PC-3 (cell line): Measurements from ENCODE around the gene UPF2. TPM values are rescaled to one million over a fixed set of nuclear protein-coding genes. Genes with fewer than 3 reads are reported as not detected.

Source experiments
- ATAC-seq: fragments of 200-7000 bp; cut with Tn5 transposase; 2 replicates; pipeline ENCODE4 v1.9.1; 2020; ENCODE audit warnings: mild to moderate bottlenecking, moderate library complexity
- BruUV-seq: library from RNA; stranded (reverse); fragments of 400-500 nt; replicated peaks from 2 replicates; lab custom pipeline; 2021; lab: Mats Ljungman, UMichigan
- CTCF ChIA-PET: fragments of 300-600 bp; sonication (Branson Sonifier 250); formaldehyde crosslinking; loops from one replicate; lab custom pipeline; 2022; ENCODE audit warnings: antibody characterized with exemption; lab: Charles Lee
- POLR2A ChIA-PET: fragments of 300-600 bp; sonication (Branson Sonifier 250); formaldehyde crosslinking; loops from one replicate; lab custom pipeline; 2022; ENCODE audit warnings: antibody characterized with exemption; ENCODE audit not compliant: unreplicated experiment; lab: Charles Lee
- DNase-seq: peaks from one replicate; pipeline ENCODE4 v3.0.0-alpha.2; 2015
- H2AFZ ChIP-seq: fragments of 300-600 bp; sonication (generic); 2 replicates; pipeline ENCODE4 v1.6.0; 2016; ENCODE audit warnings: antibody characterized with exemption, low read length
- H3F3A ChIP-seq: fragments of 300-600 bp; sonication (generic); one replicate; pipeline ENCODE4 v1.6.0; 2017; ENCODE audit warnings: antibody characterized with exemption, low read length, control low read depth, mild to moderate bottlenecking; ENCODE audit not compliant: unreplicated experiment
- H3K27ac ChIP-seq: fragments of 300-600 bp; sonication (generic); 2 replicates; pipeline ENCODE4 v1.5.1; 2016; ENCODE audit warnings: mild to moderate bottlenecking, low read length
- H3K27me3 ChIP-seq: fragments of 300-600 bp; sonication (generic); 2 replicates; pipeline ENCODE4 v1.6.1; 2016; ENCODE audit warnings: low read length, mixed read lengths
- H3K36me3 ChIP-seq: fragments of 300-600 bp; sonication (generic); 2 replicates; pipeline ENCODE4 v1.6.1; 2016; ENCODE audit warnings: low read depth, mixed run types, low read length, mixed read lengths
- H3K4me1 ChIP-seq: fragments of 300-600 bp; sonication (generic); 2 replicates; pipeline ENCODE4 v1.5.1; 2016; ENCODE audit warnings: low read length; ENCODE audit not compliant: insufficient read depth
- H3K4me2 ChIP-seq: fragments of 300-600 bp; sonication (generic); 2 replicates; pipeline ENCODE4 v1.6.0; 2016; ENCODE audit warnings: low read length
- H3K4me3 ChIP-seq: fragments of 300-600 bp; sonication (generic); 2 replicates; pipeline ENCODE4 v1.5.1; 2016; ENCODE audit warnings: mild to moderate bottlenecking, low read length, mixed read lengths
- H3K79me2 ChIP-seq: fragments of 300-600 bp; sonication (generic); 2 replicates; pipeline ENCODE4 v1.6.1; 2017; ENCODE audit warnings: low read length, mixed read lengths
- H3K9ac ChIP-seq: fragments of 300-600 bp; sonication (generic); 2 replicates; pipeline ENCODE4 v1.6.0; 2016; ENCODE audit warnings: mild to moderate bottlenecking, low read length
- H3K9me2 ChIP-seq: fragments of 300-600 bp; sonication (generic); replicated peaks from 2 replicates; pipeline ENCODE4 v1.6.1; 2016; ENCODE audit warnings: mixed run types, low read length, mixed read lengths
- H3K9me3 ChIP-seq: fragments of 300-600 bp; sonication (generic); 2 replicates; pipeline ENCODE4 v1.6.1; 2016; ENCODE audit warnings: low read length, mixed read lengths
- H4K20me1 ChIP-seq: fragments of 300-600 bp; sonication (generic); 2 replicates; pipeline ENCODE4 v1.6.1; 2016; ENCODE audit warnings: low read length, mixed read lengths
- CTCF ChIP-seq: fragments of 300-600 bp; sonication (generic); conservative IDR thresholded peaks from 2 replicates; pipeline ENCODE4 v1.5.1; 2017; ENCODE audit warnings: antibody characterized with exemption, low read depth, mild to moderate bottlenecking, low read length
- EZH2 ChIP-seq: fragments of 300-600 bp; sonication (generic); IDR thresholded peaks from one replicate; pipeline ENCODE4 v1.6.1; 2017; ENCODE audit warnings: antibody characterized with exemption, mild to moderate bottlenecking, low read length; ENCODE audit not compliant: unreplicated experiment
- EZH2phosphoT487 ChIP-seq: fragments of 300-600 bp; sonication (generic); IDR thresholded peaks from 2 replicates; pipeline ENCODE4 v1.6.1; 2018; ENCODE audit warnings: mild to moderate bottlenecking, antibody characterized with exemption, low read length, borderline replicate concordance
- intact Hi-C: fragments of 100-400 bp; cut with micrococcal nuclease; formaldehyde crosslinking; loops from 2 replicates; pipeline ENCODE4 v1.9.0; 2023
- total RNA-seq: library from RNA; depleted of rRNA; stranded (reverse); fragments of >200 nt; gene quantifications from 2 replicates; pipeline ENCODE4 v1.2.3, GENCODE V29; 2014

UPF2 gene
- total RNA-seq, 1 experiment from 2014 or later = 12.0 TPM

- Histone ChIP-seq H3K79me2 (no peaks in the 10 kb centered on the region), H3F3A (no peaks in the 10 kb centered on the region), H3K36me3 (no peaks in the 10 kb centered on the region), H3K4me2 (no peak overlapping the region), H3K9me2 (no peaks in the 10 kb centered on the region), H3K4me1 (no peaks in the 10 kb centered on the region), H3K4me3 (no peak overlapping the region), H3K27ac (no peak overlapping the region), H3K9ac (no peak overlapping the region), H3K27me3 (no peaks in the 10 kb centered on the region), H2AFZ (no peak overlapping the region), H3K9me3 (no peaks in the 10 kb centered on the region), H4K20me1 (no peaks in the 10 kb centered on the region)
- intact Hi-C loops = no loop called here
- ATAC-seq (no peak), DNase-seq (no peak)
- POLR2A ChIA-PET = no interaction called here
- TF ChIP-seq EZH2phosphoT487 (no peak), CTCF (no peak), EZH2 (no peak)
- BruUV-seq = no TSS peak
- CTCF ChIA-PET = no interaction called here
Observed at GRCh38 chr10:11910102-11910501, 132.5 kb downstream of the UPF2 start.

DNA sequence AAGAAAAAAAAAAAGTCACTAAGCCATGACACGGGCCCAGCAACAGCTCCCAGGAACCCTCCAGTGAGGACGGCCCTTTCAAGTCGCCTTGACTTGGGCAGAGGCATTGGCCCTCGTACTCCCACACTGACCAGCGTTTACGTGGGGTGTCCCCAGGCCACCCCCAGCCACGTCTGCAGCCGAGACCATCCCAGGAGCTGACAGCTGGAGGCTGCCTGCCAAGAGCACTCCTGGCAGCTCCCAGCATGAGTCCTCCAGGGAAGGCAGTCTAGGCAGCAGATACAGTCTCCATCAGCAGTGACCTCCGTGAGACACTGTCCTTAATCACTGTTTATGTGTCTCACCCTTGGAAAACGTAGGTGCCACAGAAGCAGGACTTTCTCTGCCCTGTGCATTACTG lies 133.0 kb downstream of the UPF2 start:
- ATAC-seq (no peak), DNase-seq (no peak)
- H3F3A ChIP-seq = no peaks in the 10 kb centered on the region
- ChIA-PET CTCF (no interaction called here), POLR2A (no interaction called here)
- no peaks in the 10 kb centered on the region for H3K36me3 ChIP-seq
- no TSS peak for BruUV-seq
- no peak overlapping the region for H3K9ac ChIP-seq
- no peak overlapping the region for H3K4me2 ChIP-seq
- no peaks in the 10 kb centered on the region for H4K20me1 ChIP-seq
- no peak overlapping the region for H3K27ac ChIP-seq
- H3K4me3 ChIP-seq = no peak overlapping the region
- H2AFZ ChIP-seq = no peak overlapping the region
- no peaks in the 10 kb centered on the region for H3K9me2 ChIP-seq
- no peaks in the 10 kb centered on the region for H3K9me3 ChIP-seq
- intact Hi-C loops = no loop called here
- TF ChIP-seq EZH2phosphoT487 (no peak), CTCF (no peak), EZH2 (no peak)
- H3K27me3 ChIP-seq = no peaks in the 10 kb centered on the region
- H3K4me1 ChIP-seq = no peaks in the 10 kb centered on the region
- H3K79me2 ChIP-seq = no peaks in the 10 kb centered on the region

GRCh38 chr10:11908991-11909390 lies 133.6 kb downstream of the UPF2 start:
- Histone ChIP-seq H3F3A (no peaks in the 10 kb centered on the region), H3K4me1 (no peaks in the 10 kb centered on the region), H3K27ac (no peak overlapping the region), H4K20me1 (no peaks in the 10 kb centered on the region), H3K9me3 (no peaks in the 10 kb centered on the region), H3K27me3 (no peaks in the 10 kb centered on the region), H3K36me3 (no peaks in the 10 kb centered on the region), H3K4me3 (no peak overlapping the region), H3K4me2 (no peak overlapping the region), H3K9me2 (no peaks in the 10 kb centered on the region), H2AFZ (no peak overlapping the region), H3K79me2 (no peaks in the 10 kb centered on the region), H3K9ac (no peak overlapping the region)
- CTCF ChIA-PET = no interaction called here
- intact Hi-C loops = no loop called here
- ATAC-seq (no peak), DNase-seq (no peak)
- POLR2A ChIA-PET = no interaction called here
- no peak for TF ChIP-seq EZH2phosphoT487
- TF ChIP-seq EZH2 = no peak
- no peak for TF ChIP-seq CTCF
- no TSS peak for BruUV-seq
